NOMO-1 treated with DMSO at 0.1 percent for 48 hours (cell line): Measurements from ENCODE around the gene ME1.
"Not testable (repeated sequence)": the region's sequence is repeated elsewhere in the genome, so short reads cannot be mapped to it uniquely, and the experiment has no call there.

Source experiments
- DNase-seq: peaks from one replicate; lab custom pipeline; 2025; ENCODE audit not compliant: unreplicated experiment; lab: John Stamatoyannopoulos, UW

Gene ME1

GRCh38 chr6:83260577-83260976 lies 170.3 kb downstream of the ME1 start:
- DNase-seq: no peak

GRCh38 chr6:83258517-83258916 lies 172.3 kb downstream of the ME1 start:
- no peak for DNase-seq

- DNase-seq: no peak
Observed at GRCh38 chr6:83257791-83258190, 173.1 kb downstream of the ME1 start.

- DNase-seq: not testable (repeated sequence)
Observed at GRCh38 chr6:83256719-83257118, 174.1 kb downstream of the ME1 start.

- no peak for DNase-seq
Observed at GRCh38 chr6:83252719-83253118, 178.1 kb downstream of the ME1 start.

- no peak for DNase-seq
Observed at GRCh38 chr6:83250235-83250634, 180.6 kb downstream of the ME1 start.

GRCh38 chr6:83247471-83247870 lies 183.4 kb downstream of the ME1 start:
- no peak for DNase-seq

GRCh38 chr6:83231146-83231545 lies 199.7 kb downstream of the ME1 start:
- no peak for DNase-seq

GRCh38 chr6:83226517-83226916 lies 204.3 kb downstream of the ME1 start:
- no peak for DNase-seq

GRCh38 chr6:83221889-83222479 lies 208.9 kb downstream of the ME1 start:
- peak; percentile 53 for DNase-seq

GRCh38 chr6:83221276-83221675 lies 209.6 kb downstream of the ME1 start:
- DNase-seq: no peak

GRCh38 chr6:83220121-83220520 lies 210.7 kb downstream of the ME1 start:
- no peak for DNase-seq

- DNase-seq: no peak
Observed at GRCh38 chr6:83218646-83219045, 212.2 kb downstream of the ME1 start.

- no peak for DNase-seq
Observed at GRCh38 chr6:83216806-83217205, 214.0 kb downstream of the ME1 start.

- DNase-seq: peak; percentile 67
Observed at GRCh38 chr6:83215131-83216047, 215.5 kb downstream of the ME1 start.

- no peak for DNase-seq
Observed at GRCh38 chr6:83202031-83202430, 228.8 kb downstream of the ME1 start.

- no peak for DNase-seq
Observed at GRCh38 chr6:83199863-83200225, 231.0 kb downstream of the ME1 start.

- no peak for DNase-seq
Observed at GRCh38 chr6:83199173-83199862, 231.5 kb downstream of the ME1 start.

GRCh38 chr6:83198486-83199172 lies 232.2 kb downstream of the ME1 start:
- no peak for DNase-seq

- peak; percentile 12 for DNase-seq
Observed at GRCh38 chr6:83193747-83194566, 236.9 kb downstream of the ME1 start.
